ENCODE measurements around the gene CHRNE. TPM values are rescaled to one million over a fixed set of nuclear protein-coding genes. Genes with fewer than 3 reads are reported as not detected.

Gene CHRNE
- total and polyA plus RNA-seq, 2 experiments from 2014 or later: 0.24 to 1.2 TPM

DNA sequence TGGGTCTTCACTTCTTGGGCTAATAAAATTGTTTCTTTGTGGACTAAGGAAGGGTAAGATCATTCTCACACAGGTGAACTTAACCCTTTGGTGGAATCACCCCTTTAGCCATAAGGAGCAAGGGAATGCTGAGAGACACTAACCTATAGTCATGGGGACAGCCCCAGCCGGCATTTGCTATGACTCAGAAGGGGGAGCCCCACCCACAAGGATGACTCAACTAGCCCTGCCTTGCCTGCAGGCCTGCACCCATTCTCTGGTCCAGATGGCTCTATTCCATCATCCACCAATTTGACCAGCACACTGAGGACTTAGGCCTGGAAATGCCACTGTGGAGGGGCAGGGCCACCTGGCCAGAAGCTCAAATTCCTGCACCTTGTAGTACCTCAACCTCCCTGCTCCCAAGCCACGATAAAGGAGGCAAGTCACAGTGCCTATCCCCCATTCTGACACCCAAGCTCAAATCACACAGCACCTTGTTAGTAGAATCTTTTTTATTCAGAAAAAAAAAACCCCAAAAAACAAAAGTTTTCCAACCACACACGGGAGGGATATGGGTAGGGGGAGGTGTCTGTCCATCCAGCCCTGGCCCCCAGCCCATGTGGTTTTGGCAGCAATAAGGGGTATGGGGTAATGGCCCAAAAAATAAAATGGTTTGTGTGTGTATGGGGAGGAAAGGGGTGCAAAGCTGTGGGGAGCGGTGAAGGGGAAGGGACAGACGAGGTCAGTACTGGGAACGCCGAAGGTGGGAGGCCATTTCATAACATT, 42.5 kb upstream of the CHRNE start:
- peaks cover 70% of the 10 kb centered on the region for H3K36me3 Mint-ChIP-seq (ENCODE audit: low read depth)
- peaks cover 34% of the 10 kb centered on the region for H4K20me1 ChIP-seq (replicated peaks; ENCODE audit: insufficient read depth)

DNA sequence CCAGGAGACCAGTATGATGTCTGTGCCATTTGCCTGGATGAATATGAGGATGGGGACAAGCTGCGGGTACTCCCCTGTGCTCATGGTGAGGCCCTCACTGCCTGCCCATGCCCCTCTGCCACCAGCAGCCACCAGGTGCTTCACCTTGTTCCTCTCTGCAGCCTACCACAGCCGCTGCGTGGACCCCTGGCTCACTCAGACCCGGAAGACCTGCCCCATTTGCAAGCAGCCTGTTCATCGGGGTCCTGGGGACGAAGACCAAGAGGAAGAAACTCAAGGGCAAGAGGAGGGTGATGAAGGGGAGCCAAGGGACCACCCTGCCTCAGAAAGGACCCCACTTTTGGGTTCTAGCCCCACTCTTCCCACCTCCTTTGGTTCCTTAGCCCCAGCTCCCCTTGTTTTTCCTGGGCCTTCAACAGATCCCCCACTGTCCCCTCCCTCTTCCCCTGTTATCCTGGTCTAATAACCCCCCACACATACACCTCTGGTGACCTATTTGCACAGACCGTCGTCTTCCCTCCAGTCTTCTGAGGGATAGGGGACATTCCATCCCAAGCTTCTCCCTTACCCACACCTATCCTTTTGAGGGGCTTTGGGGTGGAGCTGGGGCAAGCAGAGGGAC, 41.8 kb upstream of the CHRNE start:
- Histone ChIP-seq H3K36me3 (ENCODE audit: insufficient read depth) (peaks cover 21% of the 10 kb centered on the region), H2AFZ (no peak overlapping the region), H3K9me2 (ENCODE audit: insufficient read depth) (no peaks in the 10 kb centered on the region), H3K4me2 (peak overlapping the region; percentile 96), H3K79me2 (replicated peaks; ENCODE audit: insufficient read depth) (peaks cover 58% of the 10 kb centered on the region), H3K27ac (ENCODE audit: low read depth) (peak overlapping the region; percentile 100), H3K27me3 (ENCODE audit: insufficient read depth) (no peaks in the 10 kb centered on the region), H4K20me1 (replicated peaks; ENCODE audit: insufficient read depth) (peaks cover 34% of the 10 kb centered on the region), H3K4me3 (peak overlapping the region; percentile 96; the same call in 1 of the 2 replicates), H3F3A (replicated peaks; ENCODE audit: low read depth) (peaks cover 58% of the 10 kb centered on the region), H3K4me1 (ENCODE audit: insufficient read depth) (peaks cover 34% of the 10 kb centered on the region)
- peak; percentile 23 for DNase-seq (ENCODE audit: low spot score)
- Mint-ChIP-seq H3K27ac (peak overlapping the region; percentile 92), H3K4me1 (peaks cover 38% of the 10 kb centered on the region), H3K36me3 (ENCODE audit: low read depth) (peaks cover 74% of the 10 kb centered on the region), H3K27me3 (ENCODE audit: insufficient read depth, low read depth, poor library complexity) (peaks cover 36% of the 10 kb centered on the region), H3K9me3 (no peaks in the 10 kb centered on the region; the same call in 2 of the 3 replicates), H3K4me3 (peak overlapping the region; percentile 92; the same call in 2 of the 3 replicates)
- no peak for ATAC-seq
- TF ChIP-seq, protein P1, sequence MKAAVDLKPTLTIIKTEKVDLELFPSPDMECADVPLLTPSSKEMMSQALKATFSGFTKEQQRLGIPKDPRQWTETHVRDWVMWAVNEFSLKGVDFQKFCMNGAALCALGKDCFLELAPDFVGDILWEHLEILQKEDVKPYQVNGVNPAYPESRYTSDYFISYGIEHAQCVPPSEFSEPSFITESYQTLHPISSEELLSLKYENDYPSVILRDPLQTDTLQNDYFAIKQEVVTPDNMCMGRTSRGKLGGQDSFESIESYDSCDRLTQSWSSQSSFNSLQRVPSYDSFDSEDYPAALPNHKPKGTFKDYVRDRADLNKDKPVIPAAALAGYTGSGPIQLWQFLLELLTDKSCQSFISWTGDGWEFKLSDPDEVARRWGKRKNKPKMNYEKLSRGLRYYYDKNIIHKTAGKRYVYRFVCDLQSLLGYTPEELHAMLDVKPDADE (IDR thresholded peaks at IDR 0.05): no peak
- no peak for TF ChIP-seq EZH2phosphoT487 (IDR thresholded peaks at IDR 0.05; ENCODE audit: unreplicated experiment)
- no peak for TF ChIP-seq CREB1 (CRISPR knock-in tag; IDR thresholded peaks at IDR 0.05; ENCODE audit: low read depth)
- TF ChIP-seq, protein P2, sequence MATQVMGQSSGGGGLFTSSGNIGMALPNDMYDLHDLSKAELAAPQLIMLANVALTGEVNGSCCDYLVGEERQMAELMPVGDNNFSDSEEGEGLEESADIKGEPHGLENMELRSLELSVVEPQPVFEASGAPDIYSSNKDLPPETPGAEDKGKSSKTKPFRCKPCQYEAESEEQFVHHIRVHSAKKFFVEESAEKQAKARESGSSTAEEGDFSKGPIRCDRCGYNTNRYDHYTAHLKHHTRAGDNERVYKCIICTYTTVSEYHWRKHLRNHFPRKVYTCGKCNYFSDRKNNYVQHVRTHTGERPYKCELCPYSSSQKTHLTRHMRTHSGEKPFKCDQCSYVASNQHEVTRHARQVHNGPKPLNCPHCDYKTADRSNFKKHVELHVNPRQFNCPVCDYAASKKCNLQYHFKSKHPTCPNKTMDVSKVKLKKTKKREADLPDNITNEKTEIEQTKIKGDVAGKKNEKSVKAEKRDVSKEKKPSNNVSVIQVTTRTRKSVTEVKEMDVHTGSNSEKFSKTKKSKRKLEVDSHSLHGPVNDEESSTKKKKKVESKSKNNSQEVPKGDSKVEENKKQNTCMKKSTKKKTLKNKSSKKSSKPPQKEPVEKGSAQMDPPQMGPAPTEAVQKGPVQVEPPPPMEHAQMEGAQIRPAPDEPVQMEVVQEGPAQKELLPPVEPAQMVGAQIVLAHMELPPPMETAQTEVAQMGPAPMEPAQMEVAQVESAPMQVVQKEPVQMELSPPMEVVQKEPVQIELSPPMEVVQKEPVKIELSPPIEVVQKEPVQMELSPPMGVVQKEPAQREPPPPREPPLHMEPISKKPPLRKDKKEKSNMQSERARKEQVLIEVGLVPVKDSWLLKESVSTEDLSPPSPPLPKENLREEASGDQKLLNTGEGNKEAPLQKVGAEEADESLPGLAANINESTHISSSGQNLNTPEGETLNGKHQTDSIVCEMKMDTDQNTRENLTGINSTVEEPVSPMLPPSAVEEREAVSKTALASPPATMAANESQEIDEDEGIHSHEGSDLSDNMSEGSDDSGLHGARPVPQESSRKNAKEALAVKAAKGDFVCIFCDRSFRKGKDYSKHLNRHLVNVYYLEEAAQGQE (IDR thresholded peaks at IDR 0.05; ENCODE audit: unreplicated experiment): no peak
- TF ChIP-seq EZH2 (IDR thresholded peaks at IDR 0.05; ENCODE audit: low read depth, unreplicated experiment): no peak
- no peak for TF ChIP-seq NANOG (IDR thresholded peaks at IDR 0.05; ENCODE audit: borderline replicate concordance)

More for the DNA sequence above, 42.5 kb upstream of the CHRNE start:
- peak; percentile 53 for TF ChIP-seq POLR2AphosphoS5 (IDR thresholded peaks at IDR 0.05; ENCODE audit: low read depth)
- TF ChIP-seq, protein P3, sequence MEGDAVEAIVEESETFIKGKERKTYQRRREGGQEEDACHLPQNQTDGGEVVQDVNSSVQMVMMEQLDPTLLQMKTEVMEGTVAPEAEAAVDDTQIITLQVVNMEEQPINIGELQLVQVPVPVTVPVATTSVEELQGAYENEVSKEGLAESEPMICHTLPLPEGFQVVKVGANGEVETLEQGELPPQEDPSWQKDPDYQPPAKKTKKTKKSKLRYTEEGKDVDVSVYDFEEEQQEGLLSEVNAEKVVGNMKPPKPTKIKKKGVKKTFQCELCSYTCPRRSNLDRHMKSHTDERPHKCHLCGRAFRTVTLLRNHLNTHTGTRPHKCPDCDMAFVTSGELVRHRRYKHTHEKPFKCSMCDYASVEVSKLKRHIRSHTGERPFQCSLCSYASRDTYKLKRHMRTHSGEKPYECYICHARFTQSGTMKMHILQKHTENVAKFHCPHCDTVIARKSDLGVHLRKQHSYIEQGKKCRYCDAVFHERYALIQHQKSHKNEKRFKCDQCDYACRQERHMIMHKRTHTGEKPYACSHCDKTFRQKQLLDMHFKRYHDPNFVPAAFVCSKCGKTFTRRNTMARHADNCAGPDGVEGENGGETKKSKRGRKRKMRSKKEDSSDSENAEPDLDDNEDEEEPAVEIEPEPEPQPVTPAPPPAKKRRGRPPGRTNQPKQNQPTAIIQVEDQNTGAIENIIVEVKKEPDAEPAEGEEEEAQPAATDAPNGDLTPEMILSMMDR (conservative IDR thresholded peaks at IDR 0.05; ENCODE audit: low read depth in 2 of 2): no peak
- peaks cover 58% of the 10 kb centered on the region for H3K79me2 ChIP-seq (replicated peaks; ENCODE audit: insufficient read depth)
- ATAC-seq (no peak), DNase-seq (ENCODE audit: low spot score) (peak; percentile 53)
- H3K9me2 ChIP-seq (ENCODE audit: insufficient read depth): no peaks in the 10 kb centered on the region
- peak overlapping the region; percentile 96 for H3K4me3 ChIP-seq
- H3K27me3 ChIP-seq (ENCODE audit: insufficient read depth): no peaks in the 10 kb centered on the region
- H3K36me3 ChIP-seq (ENCODE audit: insufficient read depth): peaks cover 21% of the 10 kb centered on the region
- no peak overlapping the region for H2AFZ ChIP-seq
- peak overlapping the region; percentile 96 for H3K4me2 ChIP-seq
- H3K27ac ChIP-seq (ENCODE audit: low read depth): peak overlapping the region; percentile 100
- peak overlapping the region; percentile 92 for H3K27ac Mint-ChIP-seq
- H3F3A ChIP-seq (replicated peaks; ENCODE audit: low read depth): peaks cover 58% of the 10 kb centered on the region
- H3K4me1 ChIP-seq (ENCODE audit: insufficient read depth): peaks cover 34% of the 10 kb centered on the region
- peaks cover 38% of the 10 kb centered on the region for H3K4me1 Mint-ChIP-seq
- peaks cover 30% of the 10 kb centered on the region for H3K27me3 Mint-ChIP-seq (ENCODE audit: insufficient read depth, low read depth, poor library complexity)
- H3K9me3 Mint-ChIP-seq: no peaks in the 10 kb centered on the region; the same call in 2 of the 3 replicates
- peak overlapping the region; percentile 92 for H3K4me3 Mint-ChIP-seq
